Measurements from ENCODE around the gene KCNQ5.

- no peak for TF ChIP-seq CTCF (IDR thresholded peaks at IDR 0.05)
- TF ChIP-seq POLR2A (IDR thresholded peaks at IDR 0.05) = no peak
Measured at GRCh38 chr6:72789145-72789544, 167.3 kb downstream of the KCNQ5 start.
